Measurements from ENCODE around the gene NATD1. TPM values are rescaled to one million over a fixed set of nuclear protein-coding genes. Genes with fewer than 3 reads are reported as not detected.

The NATD1 gene
- total and polyA plus RNA-seq, 2 of the 8 experiments (the other 6 are each of a cell fraction or from before 2014, with no cell fraction given), result 5.4 to 8.4 TPM

DNA sequence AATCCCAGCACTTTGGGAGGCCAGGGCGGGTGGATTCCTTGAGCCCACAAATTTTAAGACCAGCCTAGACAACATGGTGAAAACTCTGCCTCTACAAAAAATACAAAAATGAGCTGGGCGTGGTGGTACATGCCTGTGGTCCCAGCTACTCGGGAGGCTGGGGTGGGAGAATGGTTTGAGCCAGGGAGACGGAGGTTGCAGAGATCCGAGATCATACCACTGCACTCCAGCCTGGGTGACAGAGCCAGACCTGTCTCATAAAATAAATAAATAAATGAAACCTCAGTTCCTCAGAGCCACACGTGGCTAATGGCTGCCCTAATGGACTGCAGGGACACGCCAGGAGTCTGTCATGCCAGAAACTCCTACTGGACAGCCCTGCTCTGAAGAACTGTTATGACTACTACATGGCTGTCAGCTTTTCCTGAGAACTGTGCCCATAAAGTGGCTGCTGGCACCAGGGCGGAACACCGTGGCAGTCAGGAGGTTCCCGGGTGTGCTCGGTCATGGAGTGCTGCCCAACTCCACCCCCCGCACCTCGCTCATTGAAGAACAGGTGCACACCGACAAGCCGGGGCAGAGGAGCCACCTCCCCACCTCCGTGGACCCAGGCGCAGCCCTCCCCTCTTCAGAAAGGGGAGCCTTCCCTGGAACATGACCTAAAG lies 43.6 kb downstream of the NATD1 start:
- H3K56ac ChIP-seq (replicated peaks; ENCODE audit: insufficient read length, low read depth, low read length), result no peak overlapping the region
- no peak overlapping the region for H3K14ac ChIP-seq (ENCODE audit: insufficient read length)
- no peak overlapping the region for H2BK120ac ChIP-seq (replicated peaks; ENCODE audit: low read depth, low read length)
- H2AFZ ChIP-seq (ENCODE audit: low read length), result no peak overlapping the region
- no peak overlapping the region for H3K9ac ChIP-seq (replicated peaks in 1 of 4; ENCODE audit: extremely low read depth in 1 of 4, low read depth in 3 of 4, low read length in 3 of 4)
- DNase-seq (ENCODE audit: low read depth in 1 of 2, low spot score in 2 of 2), result no peak
- H3K4ac ChIP-seq (replicated peaks; ENCODE audit: insufficient read length, low read depth, low read length), result no peak overlapping the region
- no peaks in the 10 kb centered on the region; a peak in 1 of 7 replicates for H3K27me3 ChIP-seq (replicated peaks in 1 of 4; ENCODE audit: control insufficient read depth in 3 of 4, extremely low read depth in 1 of 4, insufficient read depth in 3 of 4, low read length in 3 of 4)
- H4K5ac ChIP-seq (ENCODE audit: insufficient read length, low read depth, low read length), result no peak overlapping the region
- no peaks in the 10 kb centered on the region for H3K9me3 ChIP-seq (ENCODE audit: insufficient read depth in 2 of 2, low read depth in 1 of 2, low read length in 1 of 2)
- no peak overlapping the region for H3K18ac ChIP-seq (ENCODE audit: extremely low read depth, low read length)
- H2BK5ac ChIP-seq (ENCODE audit: low read depth, low read length), result no peak overlapping the region
- H3K4me1 ChIP-seq (replicated peaks in 1 of 4; ENCODE audit: control insufficient read depth in 3 of 4, insufficient read depth in 4 of 4, low read length in 3 of 4), result peaks cover 0 to 11% (median 4%) of the 10 kb centered on the region in 4 experiments; a peak in 5 of 7 replicates
- peaks cover 0 to 18% (median 4%) of the 10 kb centered on the region in 4 experiments; a peak in 4 of 8 replicates for H3K36me3 ChIP-seq (ENCODE audit: control insufficient read depth in 2 of 4, insufficient read depth in 4 of 4, low read length in 3 of 4)
- no peak overlapping the region; the same call in 1 of the 2 replicates for H3K27ac ChIP-seq (ENCODE audit: low read depth, low read length)
- FAIRE-seq, result no peak
- POLR2A ChIA-PET (ENCODE audit: partially characterized antibody), result interaction anchor here (1.3 to 4.9 kb wide), 2 partner anchors 9 to 12 kb away, joined by 5 to 42 read pairs; no protein-coding TSS in a partner anchor
- H3K79me1 ChIP-seq (ENCODE audit: low read depth, low read length), result peaks cover 25% of the 10 kb centered on the region
- H2BK12ac ChIP-seq (ENCODE audit: low read depth, low read length), result no peak overlapping the region
- no peak overlapping the region for H2AK5ac ChIP-seq (ENCODE audit: low read depth, low read length)
- no peak overlapping the region for H4K91ac ChIP-seq (replicated peaks; ENCODE audit: insufficient read length, low read length)
- WGBS, 2 experiments (ENCODE audit: extremely low coverage in 1 of 2, insufficient coverage in 1 of 2, insufficient read length in 1 of 2, insufficient replicate concordance in 2 of 2, low coverage in 1 of 2, low lambda C conversion rate in 2 of 2, missing lambda C conversion rate in 1 of 2), result 93% methylated on average over 16 of the region's 17 CpGs; no CpG with 5 or more reads in 1 of the 2 experiments
- no peak overlapping the region for H2BK20ac ChIP-seq (ENCODE audit: low read length)
- H3K4me3 ChIP-seq (ENCODE audit: extremely low read depth in 1 of 4, insufficient read depth in 2 of 4, low read depth in 3 of 4, low read length in 4 of 4), result no peak overlapping the region
- no peak overlapping the region for H3K4me2 ChIP-seq (ENCODE audit: insufficient read depth in 1 of 2, low read depth in 2 of 2, low read length in 2 of 2)
- CTCF ChIA-PET (ENCODE audit: partially characterized antibody), result interaction anchor here (1.3 kb wide), 1 partner anchor 24 kb away, joined by 3 read pairs; no protein-coding TSS in a partner anchor
- no peak overlapping the region for H4K8ac ChIP-seq (ENCODE audit: extremely low read depth, insufficient read depth, low read length)
- H4K20me1 ChIP-seq (replicated peaks in 1 of 2; ENCODE audit: control insufficient read depth in 1 of 2, insufficient read depth in 2 of 2, low read length in 2 of 2), result peaks cover 39 to 46% of the 10 kb centered on the region in 2 experiments
- peaks cover 56 to 91% of the 10 kb centered on the region in 2 experiments for H3K79me2 ChIP-seq (ENCODE audit: control insufficient read depth in 1 of 2, insufficient read depth in 2 of 2, low read length in 2 of 2)
- H2BK15ac ChIP-seq (ENCODE audit: low read length), result no peak overlapping the region
- peaks cover 1% of the 10 kb centered on the region for H3K23me2 ChIP-seq (ENCODE audit: low read depth, low read length)
- no peak overlapping the region for H3K23ac ChIP-seq (ENCODE audit: insufficient read length)
- TF ChIP-seq SP2 (IDR thresholded peaks at IDR 0.05; ENCODE audit: low read length), result no peak
- no peak for TF ChIP-seq PHF8 (conservative IDR thresholded peaks at IDR 0.05; ENCODE audit: low read depth, low read length)
- no peak for TF ChIP-seq HDAC6 (IDR thresholded peaks at IDR 0.05; ENCODE audit: low read depth, low read length)
- TF ChIP-seq RBBP5 (IDR thresholded peaks at IDR 0.05; ENCODE audit: borderline replicate concordance, low read depth, low read length), result no peak
- no peak for TF ChIP-seq SUZ12 (IDR thresholded peaks at IDR 0.05; ENCODE audit: low read length)
- TF ChIP-seq KDM5A (IDR thresholded peaks at IDR 0.05; ENCODE audit: low read length), result no peak
- TF ChIP-seq RFX5 (IDR thresholded peaks at IDR 0.05; ENCODE audit: borderline replicate concordance, low read depth, low read length), result no peak
- TF ChIP-seq TBP (IDR thresholded peaks at IDR 0.05; ENCODE audit: low read depth, low read length), result no peak
- TF ChIP-seq SAP30 (IDR thresholded peaks at IDR 0.05; ENCODE audit: insufficient read depth, insufficient replicate concordance, low read length), result no peak
- TF ChIP-seq RXRA (IDR thresholded peaks at IDR 0.05; ENCODE audit: insufficient read depth, low read depth, low read length), result no peak
- TF ChIP-seq BCL11A (IDR thresholded peaks at IDR 0.05; ENCODE audit: low read depth in 2 of 2, low read length in 2 of 2), result no peak
- no peak for TF ChIP-seq TAF1 (IDR thresholded peaks at IDR 0.05; ENCODE audit: low read depth, low read length)
- no peak for TF ChIP-seq SP4 (IDR thresholded peaks at IDR 0.05; ENCODE audit: low read length)
